ENCODE results near the gene CPN2. TPM values are rescaled to one million over a fixed set of nuclear protein-coding genes. Genes with fewer than 3 reads are reported as not detected.

CPN2 gene
- polyA plus RNA-seq, 1 experiment, result not detected

GRCh38 chr3:194326192-194326967 is 24.7 kb downstream of the CPN2 start:
- DNase-seq (ENCODE audit: low read depth), result no peak
- Histone ChIP-seq H3K36me3 (ENCODE audit: control insufficient read depth, insufficient read depth, low read length) (no peaks in the 10 kb centered on the region), H3K4me3 (ENCODE audit: low read depth, low read length) (no peak overlapping the region), H3K27me3 (ENCODE audit: control insufficient read depth, insufficient read depth, low read length) (no peaks in the 10 kb centered on the region)
- ChIA-PET CTCF (no interaction called here), POLR2A (no interaction called here)
- TF ChIP-seq, protein P1, sequence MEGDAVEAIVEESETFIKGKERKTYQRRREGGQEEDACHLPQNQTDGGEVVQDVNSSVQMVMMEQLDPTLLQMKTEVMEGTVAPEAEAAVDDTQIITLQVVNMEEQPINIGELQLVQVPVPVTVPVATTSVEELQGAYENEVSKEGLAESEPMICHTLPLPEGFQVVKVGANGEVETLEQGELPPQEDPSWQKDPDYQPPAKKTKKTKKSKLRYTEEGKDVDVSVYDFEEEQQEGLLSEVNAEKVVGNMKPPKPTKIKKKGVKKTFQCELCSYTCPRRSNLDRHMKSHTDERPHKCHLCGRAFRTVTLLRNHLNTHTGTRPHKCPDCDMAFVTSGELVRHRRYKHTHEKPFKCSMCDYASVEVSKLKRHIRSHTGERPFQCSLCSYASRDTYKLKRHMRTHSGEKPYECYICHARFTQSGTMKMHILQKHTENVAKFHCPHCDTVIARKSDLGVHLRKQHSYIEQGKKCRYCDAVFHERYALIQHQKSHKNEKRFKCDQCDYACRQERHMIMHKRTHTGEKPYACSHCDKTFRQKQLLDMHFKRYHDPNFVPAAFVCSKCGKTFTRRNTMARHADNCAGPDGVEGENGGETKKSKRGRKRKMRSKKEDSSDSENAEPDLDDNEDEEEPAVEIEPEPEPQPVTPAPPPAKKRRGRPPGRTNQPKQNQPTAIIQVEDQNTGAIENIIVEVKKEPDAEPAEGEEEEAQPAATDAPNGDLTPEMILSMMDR (IDR thresholded peaks at IDR 0.05; ENCODE audit: insufficient read depth, low read depth, low read length), result no peak

DNA sequence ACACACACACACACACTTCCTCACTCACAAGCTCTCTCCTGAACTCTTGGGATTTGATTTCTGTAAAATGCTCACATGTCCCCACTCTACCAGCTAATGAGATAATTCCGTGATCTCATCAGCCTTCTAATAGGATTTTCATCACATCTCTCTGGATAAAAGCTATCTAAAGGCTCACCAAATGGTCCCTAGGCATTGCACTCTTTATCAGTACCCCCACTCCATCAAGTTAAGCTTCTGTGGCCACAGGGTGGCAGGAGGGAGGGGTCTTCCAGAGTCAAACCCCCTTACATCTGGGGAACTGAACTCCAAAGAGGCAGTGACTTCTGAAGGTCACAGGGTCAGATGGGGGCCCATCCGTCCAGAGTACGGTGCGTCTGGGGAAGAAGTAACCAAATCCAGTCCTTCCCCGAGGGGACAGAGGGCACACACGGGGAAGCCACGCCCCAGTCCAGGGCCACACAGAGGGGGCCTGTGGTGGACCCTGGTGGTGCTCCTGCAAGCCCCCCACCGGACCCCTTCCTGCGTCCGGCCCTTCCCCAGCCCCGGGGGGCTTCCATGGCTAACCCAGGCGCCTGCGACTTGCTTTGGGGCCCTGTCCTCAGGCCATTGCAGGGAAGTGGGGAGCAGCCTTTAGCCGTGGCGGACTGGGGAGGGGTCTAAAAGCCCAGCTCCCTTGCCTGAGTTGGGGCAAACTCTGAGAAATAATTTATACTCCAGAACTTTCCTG is 25.5 kb downstream of the CPN2 start:
- Histone ChIP-seq H3K4me3 (ENCODE audit: low read depth, low read length) (no peak overlapping the region), H3K27me3 (ENCODE audit: control insufficient read depth, insufficient read depth, low read length) (no peaks in the 10 kb centered on the region), H3K36me3 (ENCODE audit: control insufficient read depth, insufficient read depth, low read length) (no peaks in the 10 kb centered on the region)
- DNase-seq (ENCODE audit: low read depth), result no peak
- ChIA-PET CTCF (interaction anchor here (1.0 to 2.5 kb wide), 2 partner anchors 8 to 10 kb away, joined by 5 to 17 read pairs; no protein-coding TSS in a partner anchor), POLR2A (no interaction called here)
- TF ChIP-seq, protein P1 (IDR thresholded peaks at IDR 0.05; ENCODE audit: insufficient read depth, low read depth, low read length), result no peak

DNA sequence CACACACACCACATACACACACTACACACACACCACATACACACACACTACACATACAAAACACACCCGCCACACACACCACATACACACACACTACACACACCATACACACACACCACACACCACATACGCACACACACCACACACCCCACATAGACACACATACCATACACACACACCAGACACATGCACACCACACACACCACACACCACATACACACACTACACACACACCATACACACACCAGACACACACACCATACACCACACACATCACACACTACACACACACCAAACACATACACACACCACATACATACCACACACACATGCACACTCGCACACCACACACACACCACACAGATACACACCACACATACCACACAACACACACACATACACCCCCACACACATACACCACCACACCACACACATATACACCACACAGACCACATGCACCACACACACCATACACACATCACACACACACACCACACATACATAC is 26.3 kb downstream of the CPN2 start:
- no peaks in the 10 kb centered on the region for H3K27me3 ChIP-seq (ENCODE audit: control insufficient read depth, insufficient read depth, low read length)
- ChIA-PET POLR2A (no interaction called here), CTCF (interaction anchor here (0.6 to 2.5 kb wide), 3 partner anchors 9 to 538 kb away, joined by 3 to 17 read pairs (median 5); no protein-coding TSS in a partner anchor)
- no peaks in the 10 kb centered on the region for H3K36me3 ChIP-seq (ENCODE audit: control insufficient read depth, insufficient read depth, low read length)
- no peak overlapping the region for H3K4me3 ChIP-seq (ENCODE audit: low read depth, low read length)
- DNase-seq (ENCODE audit: low read depth), result no peak
- TF ChIP-seq, protein P1 (IDR thresholded peaks at IDR 0.05; ENCODE audit: insufficient read depth, low read depth, low read length), result no peak

DNA sequence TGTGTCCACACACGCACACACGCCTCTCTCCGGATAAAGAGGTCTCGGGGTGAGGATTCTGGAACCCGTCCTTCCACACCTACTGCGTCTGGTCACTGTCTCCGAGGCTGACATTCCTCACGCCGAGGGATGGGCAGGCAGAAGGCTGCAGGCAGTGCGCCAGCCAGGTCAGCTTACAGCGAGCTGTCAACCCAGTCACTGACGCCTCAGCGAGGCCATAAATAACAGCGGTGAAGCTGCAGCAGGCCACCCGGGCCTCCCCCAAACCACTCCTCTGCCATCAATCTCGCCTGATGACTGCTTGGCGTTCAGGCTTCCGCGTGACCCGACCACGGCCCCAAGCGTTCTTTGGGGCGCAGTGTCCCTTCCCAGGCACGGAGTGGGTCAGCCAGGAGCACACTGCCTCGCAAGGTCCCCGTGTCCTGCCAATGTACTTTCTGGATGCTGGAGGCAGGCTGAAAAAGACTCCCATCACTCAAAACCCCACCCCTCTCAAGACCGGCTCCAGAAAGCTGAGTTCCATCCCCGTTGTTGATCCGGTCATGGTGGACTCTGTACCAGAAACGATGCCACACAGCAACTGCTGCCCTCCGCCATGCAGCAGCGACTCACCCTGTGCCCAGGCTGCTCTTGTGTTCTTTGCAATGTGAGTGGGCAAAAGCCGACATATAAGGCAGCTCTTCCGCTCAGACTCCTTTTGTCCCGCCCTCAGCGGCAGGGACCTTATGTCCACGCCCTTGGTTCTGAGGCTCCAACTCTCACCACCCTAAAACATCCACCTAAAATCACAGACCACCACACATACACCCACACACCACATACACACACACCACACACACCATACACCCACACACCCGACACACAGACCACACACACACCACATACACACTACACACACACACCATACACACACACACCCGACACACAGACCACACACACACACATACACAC is 27.1 kb downstream of the CPN2 start:
- ChIA-PET POLR2A (no interaction called here), CTCF (interaction anchor here (0.6 to 2.5 kb wide), 2 partner anchors 8 to 538 kb away, joined by 3 to 17 read pairs; no protein-coding TSS in a partner anchor)
- H3K36me3 ChIP-seq (ENCODE audit: control insufficient read depth, insufficient read depth, low read length), result no peaks in the 10 kb centered on the region
- H3K27me3 ChIP-seq (ENCODE audit: control insufficient read depth, insufficient read depth, low read length), result 0 out of 2 replicates have a peak, but pooled peaks cover 3% of the 10 kb centered on the region
- TF ChIP-seq, protein P1 (IDR thresholded peaks at IDR 0.05; ENCODE audit: insufficient read depth, low read depth, low read length), result no peak
- H3K4me3 ChIP-seq (ENCODE audit: low read depth, low read length), result peak overlapping the region; percentile 14; the same call in 1 of the 2 replicates
- DNase-seq (ENCODE audit: low read depth), result no peak

Measured in BJ (cell line).